Thoracic aorta (tissue), 2 donors: ENCODE results near the gene GRIA3. TPM values are rescaled to one million over a fixed set of nuclear protein-coding genes. Genes with fewer than 3 reads are reported as not detected.

Experiments used
- ATAC-seq: fragments of 150-250 bp; one replicate; pipeline ENCODE4 v1.8.0; 2017; ENCODE audit warnings: low read depth; ENCODE audit not compliant: insufficient number of reproducible peaks, low FRiP score
- DNase-seq: peaks from one replicate; pipeline ENCODE4 v3.0.0-alpha.2; 2020; ENCODE audit warnings: low spot score
- H3K27ac ChIP-seq, 2 donors: fragments of 200-600 bp; sonication (generic); 1 replicate in 1 of 2; 2 replicates in 1 of 2; pipeline ENCODE4 v1.5.1; 2016; ENCODE audit warnings: mild to moderate bottlenecking in 2 of 2, moderate library complexity in 2 of 2
- H3K27me3 ChIP-seq: fragments of 200-600 bp; sonication (generic); replicated peaks from 2 replicates; pipeline ENCODE4 v1.6.0; 2016; ENCODE audit warnings: mild to moderate bottlenecking; ENCODE audit not compliant: insufficient read depth
- H3K36me3 ChIP-seq: fragments of 200-600 bp; sonication (generic); one replicate; pipeline ENCODE4 v1.5.1; 2016
- H3K4me1 ChIP-seq, 2 donors: fragments of 200-600 bp; sonication (generic); 1 replicate in 1 of 2; 2 replicates in 1 of 2; pipeline versions ENCODE4 v1.5.1 to v1.6.0; 2016; ENCODE audit warnings: low read depth in 2 of 2, mild to moderate bottlenecking in 1 of 2; ENCODE audit not compliant: control insufficient read depth in 1 of 2
- H3K4me3 ChIP-seq: fragments of 200-600 bp; sonication (generic); 2 replicates; pipeline ENCODE4 v1.5.1; 2016; ENCODE audit warnings: mild to moderate bottlenecking
- H3K9me3 ChIP-seq: fragments of 200-600 bp; sonication (generic); 2 replicates; pipeline ENCODE4 v1.5.1; 2016
- CTCF ChIP-seq: fragments of 200-600 bp; sonication (generic); IDR thresholded peaks from one replicate; pipeline ENCODE4 v1.5.1; 2019; ENCODE audit warnings: antibody characterized with exemption
- total RNA-seq, 2 donors: library from RNA; depleted of rRNA; stranded (reverse); fragments of >200 nt; gene quantifications; one replicate each; pipeline versions ENCODE4 v1.1.0 to v1.2.3, GENCODE V29; 2016

The GRIA3 gene
- total RNA-seq, 2 donors from 2014 or later, result 6.0 to 7.9 TPM

GRCh38 chrX:123481913-123482851 is 298.1 kb downstream of the GRIA3 start:
- no peaks in the 10 kb centered on the region for H3K36me3 ChIP-seq
- no peaks in the 10 kb centered on the region for H3K27me3 ChIP-seq
- peak overlapping the region; percentile 63 to 71 for H3K27ac ChIP-seq
- H3K4me1 ChIP-seq, result no peaks in the 10 kb centered on the region
- H3K4me3 ChIP-seq, result peak overlapping the region; percentile 51
- DNase-seq (no peak), ATAC-seq (peak; percentile 55)
- no peak for TF ChIP-seq CTCF
- no peaks in the 10 kb centered on the region for H3K9me3 ChIP-seq

- no peak overlapping the region for H3K27ac ChIP-seq
- H3K4me3 ChIP-seq, result no peak overlapping the region
- ATAC-seq (no peak), DNase-seq (no peak)
- H3K4me1 ChIP-seq, result no peaks in the 10 kb centered on the region
- H3K36me3 ChIP-seq, result no peaks in the 10 kb centered on the region
- no peaks in the 10 kb centered on the region for H3K9me3 ChIP-seq
- H3K27me3 ChIP-seq, result no peaks in the 10 kb centered on the region
- TF ChIP-seq CTCF, result no peak
Observed at GRCh38 chrX:123486297-123486696, 302.2 kb downstream of the GRIA3 start.

- no peaks in the 10 kb centered on the region for H3K27me3 ChIP-seq
- no peak overlapping the region for H3K27ac ChIP-seq
- no peaks in the 10 kb centered on the region for H3K36me3 ChIP-seq
- no peak for TF ChIP-seq CTCF
- DNase-seq (no peak), ATAC-seq (no peak)
- no peaks in the 10 kb centered on the region for H3K9me3 ChIP-seq
- no peak overlapping the region for H3K4me3 ChIP-seq
- H3K4me1 ChIP-seq, result no peaks in the 10 kb centered on the region
Observed at GRCh38 chrX:123487236-123487635, 303.2 kb downstream of the GRIA3 start.

- H3K36me3 ChIP-seq, result no peaks in the 10 kb centered on the region
- H3K4me3 ChIP-seq, result no peak overlapping the region
- H3K27ac ChIP-seq, result no peak overlapping the region
- DNase-seq, result no peak
- no peaks in the 10 kb centered on the region for H3K27me3 ChIP-seq
- H3K4me1 ChIP-seq, result no peaks in the 10 kb centered on the region
- no peak for ATAC-seq
- TF ChIP-seq CTCF, result no peak
- no peaks in the 10 kb centered on the region for H3K9me3 ChIP-seq
Observed at GRCh38 chrX:123487669-123488068, 303.6 kb downstream of the GRIA3 start.

DNA sequence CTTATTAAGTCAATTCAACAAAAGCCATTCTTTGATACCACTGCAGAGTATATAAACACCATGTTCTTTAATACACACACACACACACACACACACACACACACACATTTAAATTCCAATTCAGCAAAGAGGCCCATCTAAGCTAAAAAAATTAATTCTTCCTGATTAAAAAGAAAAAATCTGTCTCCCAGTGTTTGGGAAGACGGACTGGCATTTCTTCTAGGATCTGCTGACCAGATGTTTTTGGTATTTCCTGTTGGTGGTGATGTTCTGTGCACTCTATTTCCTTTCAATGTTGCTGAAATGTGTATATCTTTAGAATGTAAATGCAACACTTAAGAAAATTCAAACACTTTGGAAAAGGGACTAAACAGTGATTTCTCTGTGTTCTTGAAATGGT is 304.9 kb downstream of the GRIA3 start:
- Histone ChIP-seq H3K27ac (no peak overlapping the region), H3K36me3 (no peaks in the 10 kb centered on the region)

More for the DNA sequence above, 304.9 kb downstream of the GRIA3 start:
- H3K4me3 ChIP-seq, result no peak overlapping the region
- H3K27me3 ChIP-seq, result no peaks in the 10 kb centered on the region
- H3K4me1 ChIP-seq, result no peaks in the 10 kb centered on the region
- TF ChIP-seq CTCF, result no peak
- no peaks in the 10 kb centered on the region for H3K9me3 ChIP-seq
- DNase-seq (no peak), ATAC-seq (no peak)
